Activated naive CD4-positive, alpha-beta T cell treated with anti-CD3 and anti-CD28 coated beads, Interleukin-2, amount 10 ng/mL, durations not matched to agents 7 days and 5 days (primary cell): Measurements from ENCODE around the gene DAO.
"Not testable (repeated sequence)": the region's sequence is repeated elsewhere in the genome, so short reads cannot be mapped to it uniquely, and the experiment has no call there.

Experiments used
- CTCF ChIA-PET: fragments of 350-600 bp; sonication (Branson Sonifier 250); formaldehyde crosslinking; loops from one replicate; lab custom pipeline; 2021; ENCODE audit warnings: antibody characterized with exemption; lab: Charles Lee
- DNase-seq: peaks from one replicate; pipeline ENCODE4 v3.0.0-alpha.2; 2020
- H3K27ac Mint-ChIP-seq: one replicate; pipeline ENCODE4 v1.8.0; 2021; ENCODE audit warnings: mild to moderate bottlenecking, moderate library complexity, mixed read lengths
- H3K27me3 Mint-ChIP-seq: one replicate; pipeline ENCODE4 v1.8.0; 2021; ENCODE audit warnings: mild to moderate bottlenecking, mixed read lengths
- H3K36me3 Mint-ChIP-seq: one replicate; pipeline ENCODE4 v1.8.0; 2021; ENCODE audit warnings: mixed read lengths
- H3K4me1 Mint-ChIP-seq: one replicate; pipeline ENCODE4 v1.8.0; 2021; ENCODE audit warnings: mixed read lengths
- H3K4me3 Mint-ChIP-seq: one replicate; pipeline ENCODE4 v1.8.0; 2021; ENCODE audit warnings: mild to moderate bottlenecking, moderate library complexity, mixed read lengths
- H3K9me3 Mint-ChIP-seq: one replicate; pipeline ENCODE4 v1.8.0; 2021; ENCODE audit warnings: mixed read lengths

The DAO gene

DNA sequence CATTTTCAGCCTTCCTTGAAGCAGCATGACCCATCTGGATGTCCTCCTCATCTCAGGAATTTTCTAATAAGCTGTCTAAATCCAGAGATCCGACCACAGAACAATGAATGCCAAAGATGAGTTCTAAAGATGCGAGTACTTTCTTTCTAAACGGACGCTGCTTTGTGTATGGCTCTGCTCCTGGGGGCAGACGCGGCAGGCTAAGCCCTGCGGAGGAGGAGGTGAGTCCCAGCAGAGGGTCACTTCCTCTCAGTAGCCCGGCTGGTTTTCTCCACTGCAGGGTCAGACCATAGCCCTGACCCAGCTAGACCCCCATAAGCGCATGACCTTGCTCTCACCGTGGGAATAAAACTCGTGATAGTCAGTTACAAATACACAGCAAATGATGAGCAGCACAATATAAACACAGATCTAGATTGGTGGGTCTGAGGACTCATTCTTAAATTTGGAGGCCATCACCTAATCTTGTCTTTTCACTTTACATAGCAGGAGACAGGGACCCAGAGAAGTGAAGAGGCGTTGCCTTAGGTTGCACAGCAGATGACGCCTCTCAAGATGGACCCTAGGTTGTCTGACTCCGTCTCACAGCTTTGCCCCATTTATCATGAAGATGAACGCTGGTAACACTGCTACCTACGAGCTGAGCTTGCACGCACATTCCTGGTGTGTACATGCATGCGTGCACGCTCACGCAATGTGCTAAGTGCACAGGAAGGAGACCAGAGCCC is 39.1 kb upstream of the DAO start:
- H3K36me3 Mint-ChIP-seq = peaks cover 23% of the 10 kb centered on the region
- no peak overlapping the region for H3K4me3 Mint-ChIP-seq
- H3K27me3 Mint-ChIP-seq = no peaks in the 10 kb centered on the region
- H3K4me1 Mint-ChIP-seq = peaks cover 48% of the 10 kb centered on the region
- DNase-seq = no peak
- CTCF ChIA-PET = no interaction called here
- no peaks in the 10 kb centered on the region for H3K9me3 Mint-ChIP-seq
- H3K27ac Mint-ChIP-seq = peak overlapping the region; percentile 67

DNA sequence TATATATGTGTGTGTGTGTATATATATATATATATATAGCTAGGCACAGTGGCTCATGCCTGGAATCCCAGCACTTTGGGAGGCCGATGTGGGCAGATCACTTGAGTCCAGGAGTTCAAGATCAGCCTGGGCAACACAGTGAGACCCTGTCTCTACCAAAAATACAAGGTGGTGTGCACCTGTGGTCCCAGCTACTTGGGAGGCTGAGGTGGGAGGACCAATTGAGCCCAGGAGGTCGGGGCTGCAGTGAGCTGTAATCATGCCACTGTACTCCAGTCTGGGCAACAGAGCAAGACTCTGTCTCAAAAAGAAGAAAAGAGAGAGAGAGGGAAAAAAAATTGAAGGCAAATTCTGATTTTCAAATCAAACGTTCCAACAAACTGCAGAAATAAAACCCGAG is 38.1 kb upstream of the DAO start:
- CTCF ChIA-PET, H3K27ac Mint-ChIP-seq, H3K9me3 Mint-ChIP-seq, DNase-seq, H3K4me3 Mint-ChIP-seq, H3K27me3 Mint-ChIP-seq: not testable (repeated sequence)
- H3K4me1 Mint-ChIP-seq = peaks cover 40% of the 10 kb centered on the region
- H3K36me3 Mint-ChIP-seq = peaks cover 25% of the 10 kb centered on the region

DNA sequence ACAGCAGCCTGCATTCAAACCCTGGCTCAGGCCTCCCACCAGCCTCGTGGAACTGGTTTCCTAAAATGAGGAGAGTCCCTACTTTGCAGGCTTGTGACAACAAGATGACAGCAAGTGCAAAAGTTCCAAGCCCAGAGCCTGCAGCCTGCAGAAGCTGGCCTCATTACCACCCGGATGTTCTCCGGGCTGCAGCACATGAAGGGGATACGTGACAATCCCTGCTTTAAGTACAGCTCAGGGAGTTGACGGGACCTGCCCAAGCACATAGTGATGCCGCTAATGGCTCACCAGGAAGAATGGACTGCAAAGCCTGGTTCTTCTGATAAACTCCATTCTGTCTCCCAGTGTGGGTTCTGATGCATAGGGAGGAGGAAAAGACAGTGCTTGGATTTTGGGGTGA is 37.5 kb upstream of the DAO start:
- DNase-seq = no peak
- Mint-ChIP-seq H3K4me1 (peaks cover 36% of the 10 kb centered on the region), H3K4me3 (no peak overlapping the region), H3K9me3 (no peaks in the 10 kb centered on the region), H3K27me3 (no peaks in the 10 kb centered on the region), H3K36me3 (peaks cover 23% of the 10 kb centered on the region), H3K27ac (no peak overlapping the region)
- CTCF ChIA-PET = no interaction called here

DNA sequence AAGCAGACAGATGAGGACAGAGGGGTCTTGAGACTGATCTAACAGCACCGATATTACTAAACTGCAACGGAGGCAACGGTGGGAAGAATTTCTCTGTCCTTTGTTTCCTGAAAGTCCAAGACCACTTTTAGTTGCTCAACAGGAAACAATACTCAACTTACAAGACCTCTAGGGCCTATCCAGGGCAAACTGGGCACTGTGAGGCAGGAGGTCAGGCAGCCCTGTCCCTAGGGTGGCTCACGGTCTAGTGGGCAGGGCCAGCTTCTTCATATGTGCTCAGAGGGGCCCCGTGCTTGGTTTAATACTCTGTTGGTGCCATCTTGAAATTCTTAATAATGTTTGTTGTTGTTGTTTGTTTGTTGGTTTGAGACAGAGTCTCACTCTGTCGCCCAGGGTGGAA is 36.7 kb upstream of the DAO start:
- peaks cover 28% of the 10 kb centered on the region for H3K4me1 Mint-ChIP-seq
- H3K4me3 Mint-ChIP-seq = no peak overlapping the region
- H3K27me3 Mint-ChIP-seq = no peaks in the 10 kb centered on the region
- H3K36me3 Mint-ChIP-seq = peaks cover 21% of the 10 kb centered on the region
- DNase-seq = no peak
- no peak overlapping the region for H3K27ac Mint-ChIP-seq
- no peaks in the 10 kb centered on the region for H3K9me3 Mint-ChIP-seq
- CTCF ChIA-PET = no interaction called here

DNA sequence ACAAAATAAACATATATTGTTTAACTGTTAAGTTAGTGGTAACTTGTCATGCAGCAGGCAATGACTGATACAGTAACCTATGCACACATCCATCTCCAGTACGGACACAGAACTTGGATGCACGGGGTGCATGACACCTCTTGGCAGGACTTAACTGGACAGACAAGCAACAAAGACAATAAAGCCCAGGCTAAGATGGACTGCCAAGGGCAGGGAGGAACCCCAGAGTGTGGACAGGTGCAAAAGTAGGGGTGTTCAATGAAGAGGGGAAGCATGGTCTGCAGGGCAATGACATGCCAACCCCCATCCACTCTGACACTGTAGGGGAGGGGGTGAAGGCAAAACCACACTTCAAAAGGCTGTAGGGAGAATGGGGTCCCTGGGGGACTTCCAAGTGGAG is 34.2 kb upstream of the DAO start:
- Mint-ChIP-seq H3K27ac (no peak overlapping the region), H3K9me3 (no peaks in the 10 kb centered on the region), H3K36me3 (peaks cover 22% of the 10 kb centered on the region), H3K27me3 (no peaks in the 10 kb centered on the region), H3K4me3 (no peak overlapping the region), H3K4me1 (peaks cover 5% of the 10 kb centered on the region)
- DNase-seq = no peak
- CTCF ChIA-PET = no interaction called here

DNA sequence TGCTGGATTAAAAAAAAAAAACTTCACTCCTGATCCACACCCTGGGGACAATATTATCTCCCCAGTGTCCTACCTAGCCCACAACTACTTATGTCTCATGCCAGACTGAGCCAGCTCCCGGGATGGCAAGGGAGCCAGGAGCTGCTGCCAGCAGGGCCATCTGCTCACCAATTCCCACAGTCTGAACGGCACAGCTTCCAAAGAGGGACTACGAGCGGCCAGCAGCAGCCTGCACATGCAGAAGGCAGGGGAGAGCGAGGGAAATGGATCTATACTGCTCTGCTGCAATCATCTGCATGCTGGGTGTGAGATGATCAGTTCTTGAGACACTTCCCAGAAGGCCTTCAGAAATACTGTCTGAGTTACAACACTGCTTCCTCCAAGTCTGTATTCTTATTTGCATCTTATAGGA is 33.6 kb upstream of the DAO start:
- peaks cover 24% of the 10 kb centered on the region for H3K36me3 Mint-ChIP-seq
- CTCF ChIA-PET = no interaction called here
- H3K27ac Mint-ChIP-seq = no peak overlapping the region
- H3K4me1 Mint-ChIP-seq = no peaks in the 10 kb centered on the region
- H3K9me3 Mint-ChIP-seq = no peaks in the 10 kb centered on the region
- no peak overlapping the region for H3K4me3 Mint-ChIP-seq
- no peak for DNase-seq
- H3K27me3 Mint-ChIP-seq = no peaks in the 10 kb centered on the region

- no peak overlapping the region for H3K4me3 Mint-ChIP-seq
- no peak for DNase-seq
- H3K36me3 Mint-ChIP-seq = peaks cover 20% of the 10 kb centered on the region
- no peaks in the 10 kb centered on the region for H3K4me1 Mint-ChIP-seq
- no peaks in the 10 kb centered on the region for H3K27me3 Mint-ChIP-seq
- H3K9me3 Mint-ChIP-seq = no peaks in the 10 kb centered on the region
- CTCF ChIA-PET = interaction anchor here (1.0 to 2.0 kb wide), 2 partner anchors 42 to 183 kb away, joined by 3 to 4 read pairs; no protein-coding TSS in a partner anchor
- no peak overlapping the region for H3K27ac Mint-ChIP-seq
Measured at GRCh38 chr12:108847705-108848104, 32.2 kb upstream of the DAO start.

- no peak for DNase-seq
- Mint-ChIP-seq H3K27ac (no peak overlapping the region), H3K9me3 (no peaks in the 10 kb centered on the region), H3K27me3 (no peaks in the 10 kb centered on the region), H3K4me3 (no peak overlapping the region), H3K4me1 (peaks cover 8% of the 10 kb centered on the region), H3K36me3 (peaks cover 23% of the 10 kb centered on the region)
- CTCF ChIA-PET = no interaction called here
Measured at GRCh38 chr12:108849660-108850059, 30.2 kb upstream of the DAO start.

GRCh38 chr12:108850854-108851573 is 28.9 kb upstream of the DAO start:
- Mint-ChIP-seq H3K9me3 (peaks cover 3% of the 10 kb centered on the region), H3K27ac (no peak overlapping the region), H3K4me1 (peaks cover 18% of the 10 kb centered on the region), H3K4me3 (no peak overlapping the region), H3K36me3 (peaks cover 33% of the 10 kb centered on the region), H3K27me3 (no peaks in the 10 kb centered on the region)
- CTCF ChIA-PET = interaction anchor here (0.7 kb wide), 1 partner anchor 105 kb away, joined by 3 read pairs; no protein-coding TSS in a partner anchor
- DNase-seq = no peak

GRCh38 chr12:108852674-108853309 is 27.1 kb upstream of the DAO start:
- DNase-seq = no peak
- Mint-ChIP-seq H3K27ac (no peak overlapping the region), H3K36me3 (peaks cover 31% of the 10 kb centered on the region), H3K27me3 (peaks cover under 1% of the 10 kb centered on the region), H3K4me3 (no peak overlapping the region), H3K9me3 (peaks cover 3% of the 10 kb centered on the region), H3K4me1 (peaks cover 29% of the 10 kb centered on the region)
- CTCF ChIA-PET = no interaction called here

GRCh38 chr12:108853426-108853825 is 26.5 kb upstream of the DAO start:
- no peak for DNase-seq
- Mint-ChIP-seq H3K27ac (no peak overlapping the region), H3K9me3 (peaks cover 3% of the 10 kb centered on the region), H3K36me3 (peaks cover 28% of the 10 kb centered on the region), H3K4me3 (no peak overlapping the region), H3K27me3 (peaks cover 7% of the 10 kb centered on the region), H3K4me1 (peaks cover 35% of the 10 kb centered on the region)
- CTCF ChIA-PET = no interaction called here

DNA sequence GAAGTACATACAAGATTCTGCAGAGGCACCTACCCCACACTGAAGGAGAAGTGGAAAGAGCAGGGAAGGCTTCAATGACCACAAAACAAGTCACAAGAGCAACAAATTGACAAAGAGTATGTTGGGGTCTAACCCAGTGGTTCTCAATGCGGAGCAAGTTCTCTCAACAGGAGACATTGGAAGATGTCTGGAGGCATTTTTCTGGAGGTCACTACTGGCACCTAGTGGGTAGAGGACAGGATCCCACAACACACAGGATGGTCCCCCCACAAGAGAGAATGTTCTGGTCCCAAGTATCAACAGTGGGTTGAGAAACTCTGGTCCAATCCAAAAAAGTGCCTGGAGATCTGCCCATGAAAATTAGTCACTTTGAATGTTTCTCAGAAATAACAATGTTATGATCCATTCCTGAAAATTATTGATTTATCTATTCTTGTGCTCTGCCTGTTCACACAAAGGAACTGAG is 25.9 kb upstream of the DAO start:
- Mint-ChIP-seq H3K4me1 (peaks cover 41% of the 10 kb centered on the region), H3K4me3 (no peak overlapping the region), H3K27me3 (peaks cover 13% of the 10 kb centered on the region), H3K27ac (no peak overlapping the region), H3K36me3 (peaks cover 24% of the 10 kb centered on the region), H3K9me3 (peaks cover 3% of the 10 kb centered on the region)
- CTCF ChIA-PET = no interaction called here
- no peak for DNase-seq

GRCh38 chr12:108854451-108855283 is 25.2 kb upstream of the DAO start:
- H3K4me1 Mint-ChIP-seq = peaks cover 47% of the 10 kb centered on the region
- peak overlapping the region; percentile 4 for H3K4me3 Mint-ChIP-seq
- H3K27ac Mint-ChIP-seq = peak overlapping the region; percentile 67
- peaks cover 22% of the 10 kb centered on the region for H3K36me3 Mint-ChIP-seq
- H3K9me3 Mint-ChIP-seq = peaks cover 3% of the 10 kb centered on the region
- H3K27me3 Mint-ChIP-seq = peaks cover 19% of the 10 kb centered on the region
- no peak for DNase-seq
- CTCF ChIA-PET = no interaction called here
